GM12892 (cell line): ENCODE measurements around the gene XKR7.
A peak's percentile ranks its signal among the peaks of the same experiment; 100 is the strongest.
"Not testable (repeated sequence)": the region's sequence is repeated elsewhere in the genome, so short reads cannot be mapped to it uniquely, and the experiment has no call there.

Experiments used
- DNase-seq: peaks from one replicate; pipeline ENCODE4 v3.0.0; 2011; ENCODE audit not compliant: insufficient read length
- FAIRE-seq: peaks from 2 replicates; lab custom pipeline; 2011; peaks lifted over from hg19 to GRCh38; lab: Jason Lieb, UNC
- POLR2A ChIP-seq: IDR thresholded peaks from 2 replicates; pipeline ENCODE4 v1.6.1; 2011; ENCODE audit warnings: low read depth, low read length, control low read depth
- POLR2AphosphoS5 ChIP-seq: IDR thresholded peaks from 2 replicates; pipeline ENCODE4 v1.6.1; 2011; ENCODE audit warnings: low read depth, low read length, control low read depth
- TAF1 ChIP-seq: IDR thresholded peaks from 2 replicates; pipeline ENCODE4 v1.6.1; 2011; ENCODE audit warnings: low read depth, mild to moderate bottlenecking, control low read depth, low read length, borderline replicate concordance

XKR7 gene

DNA sequence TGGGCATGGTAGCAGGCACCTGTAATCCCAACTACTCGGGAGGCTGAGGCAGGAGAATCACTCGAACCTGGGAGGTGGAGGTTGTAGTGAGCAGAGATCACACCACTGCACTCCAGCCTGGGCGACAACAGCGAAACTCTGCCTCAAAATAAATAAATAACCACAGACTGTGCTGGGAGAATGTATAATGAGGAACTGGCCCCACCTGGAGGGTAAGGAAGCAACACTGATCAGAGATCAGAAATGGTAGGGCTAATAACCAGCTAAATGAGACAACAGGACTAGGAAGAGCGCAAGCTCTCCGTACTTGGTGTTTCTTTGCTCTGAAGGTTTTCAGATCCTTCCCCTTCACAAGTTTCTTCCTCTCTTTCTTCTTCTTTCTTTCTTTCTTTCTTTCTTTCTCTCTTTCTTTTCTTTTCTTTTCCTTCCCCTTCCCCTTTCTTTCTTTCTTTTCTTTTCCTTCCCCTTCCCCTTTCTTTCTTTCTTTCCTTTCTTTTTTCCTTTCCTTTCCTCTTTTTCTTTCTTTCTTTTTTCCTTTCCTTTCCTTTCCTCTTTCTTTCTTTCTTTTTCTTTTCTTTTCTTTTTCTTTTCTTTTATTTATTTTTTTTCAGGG is 56.8 kb downstream of the XKR7 start:
- no peak for TF ChIP-seq POLR2AphosphoS5
- no peak for TF ChIP-seq POLR2A
- TF ChIP-seq TAF1: no peak
- no peak for DNase-seq

DNA sequence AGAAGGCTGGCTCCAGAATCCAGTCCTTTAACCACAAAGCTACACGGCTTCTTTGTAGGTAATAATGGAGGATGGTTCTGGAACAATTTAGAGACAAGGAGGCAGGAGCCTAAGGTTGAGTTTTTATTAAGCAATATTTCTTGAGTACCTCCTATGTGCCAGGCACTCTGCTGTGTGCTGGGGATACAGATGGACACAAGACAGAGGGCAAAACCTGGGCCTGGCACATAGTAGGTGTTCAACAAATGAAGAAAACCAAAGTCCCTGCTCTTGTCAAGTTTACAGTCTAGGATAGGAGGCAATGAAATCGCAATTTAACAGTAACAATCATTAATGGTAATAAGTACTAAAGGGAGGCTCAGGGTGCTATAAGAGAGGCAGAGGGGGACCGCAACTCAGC is 59.7 kb downstream of the XKR7 start:
- FAIRE-seq: no peak
- TF ChIP-seq POLR2A (no peak), TAF1 (no peak), POLR2AphosphoS5 (no peak)
- no peak for DNase-seq

More for the DNA sequence above, 56.8 kb downstream of the XKR7 start:
- no peak for FAIRE-seq

DNA sequence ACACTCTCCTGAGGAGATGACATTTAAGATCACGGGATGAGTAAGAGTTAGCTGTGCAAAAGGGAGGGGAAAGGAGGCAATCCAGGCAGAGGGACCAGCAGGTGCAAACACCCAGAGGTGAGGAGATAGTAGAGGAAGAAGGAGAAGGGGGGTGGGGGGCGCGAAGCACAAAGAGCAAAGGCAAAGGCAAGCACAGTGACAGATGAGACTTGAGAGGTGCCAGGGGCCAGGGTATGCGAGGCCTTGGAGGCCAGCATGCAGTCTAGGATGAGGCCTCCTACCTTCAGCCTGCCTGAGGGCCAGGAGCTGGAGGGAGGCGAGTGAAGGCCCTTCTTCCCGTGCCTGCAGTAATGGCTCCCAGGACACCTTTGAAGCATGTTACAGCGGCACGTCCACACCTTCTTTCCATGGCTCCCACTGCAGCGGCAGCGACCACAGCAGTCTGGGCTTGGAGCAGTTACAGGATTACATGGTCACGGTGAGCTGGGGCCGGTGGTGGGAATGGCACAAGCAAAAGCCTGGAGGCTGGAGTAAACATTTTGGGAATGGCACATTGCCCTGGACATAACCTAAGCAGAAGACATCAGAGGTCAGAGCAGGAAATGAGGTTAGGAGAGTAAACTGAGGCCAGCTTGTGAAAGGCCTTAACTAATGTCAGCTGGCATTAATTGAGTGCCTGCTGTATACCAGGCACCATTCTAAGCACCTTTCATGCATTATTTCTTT is 60.9 kb downstream of the XKR7 start:
- TF ChIP-seq POLR2AphosphoS5: no peak
- TF ChIP-seq POLR2A: no peak
- no peak for TF ChIP-seq TAF1
- FAIRE-seq: no peak
- no peak for DNase-seq

DNA sequence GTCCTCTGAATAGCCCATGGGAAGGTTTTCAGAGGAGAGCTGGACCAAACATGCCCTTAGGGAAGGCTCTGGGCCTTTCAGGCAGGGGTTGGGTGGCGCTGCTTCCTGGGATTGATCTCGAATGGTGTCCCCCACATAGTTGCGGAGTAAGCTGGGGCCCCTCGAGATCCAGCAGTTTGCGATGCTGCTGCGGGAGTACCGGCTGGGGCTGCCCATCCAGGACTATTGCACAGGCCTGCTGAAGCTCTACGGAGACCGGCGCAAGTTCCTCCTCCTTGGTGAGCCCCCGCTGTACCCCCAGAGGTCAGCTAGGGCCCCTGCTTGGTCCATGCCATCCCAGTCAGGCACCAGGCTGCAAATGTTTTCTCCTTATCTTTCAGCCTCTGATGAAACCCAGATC is 61.6 kb downstream of the XKR7 start:
- TF ChIP-seq TAF1 (no peak), POLR2AphosphoS5 (no peak), POLR2A (no peak)
- DNase-seq: no peak
- no peak for FAIRE-seq

DNA sequence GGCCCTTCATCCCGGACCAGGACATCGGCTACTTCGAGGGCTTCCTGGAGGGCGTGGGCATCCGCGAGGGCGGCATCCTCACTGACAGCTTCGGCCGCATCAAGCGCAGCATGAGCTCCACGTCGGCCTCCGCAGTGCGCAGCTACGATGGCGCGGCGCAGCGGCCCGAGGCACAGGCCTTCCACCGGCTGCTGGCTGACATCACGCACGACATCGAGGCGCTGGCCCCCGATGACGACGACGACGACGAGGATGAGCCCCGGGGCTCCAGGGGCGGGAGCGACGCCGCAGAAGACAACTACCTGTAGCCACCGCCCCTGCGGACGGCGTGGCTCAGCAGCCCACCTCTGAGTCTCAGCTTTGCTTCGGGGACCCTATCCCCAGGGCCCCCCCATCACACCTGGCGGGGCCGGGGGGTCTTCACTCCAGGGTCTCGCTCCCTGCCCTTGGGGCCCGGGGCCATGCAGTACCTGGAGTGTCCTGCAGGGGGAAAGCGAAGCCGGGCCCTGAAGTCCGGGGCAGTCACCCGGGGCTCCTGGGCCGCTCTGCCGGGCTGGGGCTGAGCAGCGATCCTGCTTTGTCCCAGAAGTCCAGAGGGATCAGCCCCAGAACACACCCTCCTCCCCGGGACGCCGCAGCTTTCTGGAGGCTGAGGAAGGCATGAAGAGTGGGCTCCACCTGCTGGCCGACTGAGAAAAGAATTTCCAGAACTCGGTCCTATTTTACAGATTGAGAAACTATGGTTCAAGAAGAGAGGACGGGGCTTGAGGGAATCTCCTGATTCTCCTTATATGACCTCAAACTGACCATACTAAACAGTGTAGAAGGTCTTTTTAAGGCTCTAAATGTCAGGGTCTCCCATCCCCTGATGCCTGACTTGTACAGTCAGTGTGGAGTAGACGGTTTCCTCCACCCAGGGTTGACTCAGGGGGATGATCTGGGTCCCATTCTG is 63.3 kb downstream of the XKR7 start:
- no peak for FAIRE-seq
- DNase-seq: peak; percentile 48
- no peak for TF ChIP-seq POLR2A
- TF ChIP-seq TAF1: no peak
- no peak for TF ChIP-seq POLR2AphosphoS5

DNA sequence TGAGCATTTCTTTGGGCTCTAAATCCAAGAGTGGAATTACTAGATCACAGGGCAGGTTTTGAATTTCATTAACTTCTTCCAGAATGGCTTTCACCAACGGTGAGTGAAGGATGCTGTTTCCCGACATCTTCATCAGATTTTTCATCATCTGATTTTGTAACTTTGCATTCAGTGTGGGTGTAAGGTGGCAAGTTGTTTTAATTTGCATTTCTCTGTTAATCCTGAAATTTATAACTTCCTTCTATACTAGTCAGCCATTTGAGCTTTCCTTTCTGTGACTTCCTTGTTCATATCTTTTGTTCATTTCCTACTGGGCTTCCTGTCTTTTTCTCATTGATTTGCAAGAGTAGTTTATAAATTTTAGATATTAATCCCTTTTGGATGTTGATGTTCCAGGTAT is 65.4 kb downstream of the XKR7 start:
- no peak for FAIRE-seq
- TF ChIP-seq POLR2A (no peak), POLR2AphosphoS5 (no peak), TAF1 (no peak)
- DNase-seq: no peak

DNA sequence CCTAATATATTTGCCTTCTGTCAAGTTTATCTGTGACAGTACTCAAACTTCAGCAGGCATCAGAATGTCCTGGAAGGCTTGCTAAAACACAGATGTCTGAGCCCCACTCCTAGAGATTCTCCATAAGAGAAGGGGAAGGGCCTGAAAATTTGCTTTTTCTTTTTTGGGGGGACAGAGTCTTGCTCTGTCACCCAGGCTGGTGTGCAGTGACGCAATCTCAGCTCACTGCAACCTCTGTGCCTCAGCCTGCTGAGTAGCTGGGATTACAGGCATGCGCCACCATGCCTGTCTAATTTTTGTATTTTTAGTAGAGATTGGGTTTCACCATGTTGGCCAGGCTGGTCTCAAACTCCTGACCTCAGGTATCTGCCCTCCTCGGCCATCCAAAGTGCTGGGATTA is 65.8 kb downstream of the XKR7 start:
- not testable (repeated sequence) for FAIRE-seq, DNase-seq

DNA sequence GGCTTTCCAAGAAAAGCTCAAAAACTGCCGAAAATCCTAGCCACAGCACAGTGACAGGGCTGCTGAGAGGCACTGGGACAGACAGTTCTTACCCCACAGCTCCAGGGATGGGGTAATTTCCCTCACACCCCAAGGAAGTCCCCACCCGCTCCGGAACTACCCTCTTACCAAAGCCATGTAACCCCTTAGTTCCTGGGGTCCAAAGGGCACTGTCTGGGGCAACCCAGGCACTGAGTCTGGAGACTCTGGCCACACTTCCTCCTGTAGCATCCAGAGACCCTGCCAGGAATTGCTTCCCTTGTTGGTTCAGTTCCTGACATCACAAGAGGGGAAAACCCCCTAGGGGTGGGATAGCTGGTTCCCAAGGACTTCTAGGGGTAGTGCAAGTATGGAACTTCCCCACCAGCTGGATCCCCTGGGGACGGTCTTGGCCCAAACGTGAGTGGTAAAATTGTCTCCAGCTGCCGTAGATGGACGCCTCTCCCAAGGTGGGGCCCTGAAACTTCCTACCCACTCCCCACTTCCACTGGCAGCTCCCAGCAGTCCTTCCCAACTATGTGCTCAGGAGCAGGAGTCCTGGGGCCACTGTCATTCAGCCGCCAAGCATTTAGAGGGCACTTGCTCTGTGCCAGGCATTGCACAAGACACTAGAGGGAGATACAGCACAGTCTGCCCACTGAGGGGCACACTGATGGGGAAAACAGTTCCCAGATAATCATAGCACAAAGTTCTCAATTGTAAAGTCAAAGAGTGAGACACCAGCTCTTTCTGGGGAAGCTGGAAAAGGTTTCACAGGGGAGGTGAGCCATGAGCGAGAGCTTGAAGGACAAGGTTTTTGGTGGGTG is 66.9 kb downstream of the XKR7 start:
- DNase-seq (no peak), FAIRE-seq (peak; percentile 17)
- TF ChIP-seq POLR2AphosphoS5: no peak
- 0 out of 2 replicates have a peak, but pooled peaks have one; percentile 14 for TF ChIP-seq TAF1

DNA sequence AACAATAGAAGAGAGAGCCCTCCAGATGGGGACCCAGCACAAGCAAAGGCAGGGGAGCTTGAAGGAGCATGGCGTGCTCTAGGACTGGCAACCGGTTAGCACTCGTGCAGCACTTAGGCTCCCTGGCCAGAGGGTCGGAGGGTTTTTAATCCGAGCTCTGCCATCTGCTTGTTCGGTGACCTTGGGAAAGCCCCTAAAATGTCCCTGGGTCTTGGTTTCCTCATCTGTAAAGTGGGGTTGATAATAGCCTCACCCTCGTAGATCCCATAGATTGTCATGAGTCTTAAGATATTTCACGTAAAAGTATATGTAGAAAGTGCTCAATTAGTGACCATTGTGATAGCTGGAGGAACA is 67.5 kb downstream of the XKR7 start:
- FAIRE-seq: no peak
- TF ChIP-seq POLR2A: no peak
- no peak for TF ChIP-seq POLR2AphosphoS5
- no peak for TF ChIP-seq TAF1

DNA sequence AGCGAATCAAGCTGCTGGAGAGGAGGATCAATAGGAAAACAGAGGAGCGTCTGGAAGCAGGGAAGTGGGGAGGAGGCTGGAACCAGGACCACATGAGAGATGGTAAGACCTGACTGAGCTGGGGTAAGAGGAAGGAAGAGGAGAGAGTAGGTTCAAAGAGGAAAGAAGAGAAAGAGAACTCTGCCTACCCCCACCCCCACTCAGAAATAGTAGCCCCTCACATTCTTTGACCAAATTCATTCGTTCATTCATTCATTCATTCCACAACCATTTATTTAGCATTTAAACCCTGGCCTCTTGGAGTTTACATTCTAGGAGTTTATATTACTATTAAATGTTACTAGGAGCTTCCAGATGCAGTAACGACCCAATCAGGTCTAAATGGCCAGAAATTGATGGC is 68.3 kb downstream of the XKR7 start:
- no peak for DNase-seq
- no peak for FAIRE-seq
- TF ChIP-seq TAF1 (no peak), POLR2A (no peak), POLR2AphosphoS5 (no peak)

More for the DNA sequence above, 67.5 kb downstream of the XKR7 start:
- DNase-seq: no peak

DNA sequence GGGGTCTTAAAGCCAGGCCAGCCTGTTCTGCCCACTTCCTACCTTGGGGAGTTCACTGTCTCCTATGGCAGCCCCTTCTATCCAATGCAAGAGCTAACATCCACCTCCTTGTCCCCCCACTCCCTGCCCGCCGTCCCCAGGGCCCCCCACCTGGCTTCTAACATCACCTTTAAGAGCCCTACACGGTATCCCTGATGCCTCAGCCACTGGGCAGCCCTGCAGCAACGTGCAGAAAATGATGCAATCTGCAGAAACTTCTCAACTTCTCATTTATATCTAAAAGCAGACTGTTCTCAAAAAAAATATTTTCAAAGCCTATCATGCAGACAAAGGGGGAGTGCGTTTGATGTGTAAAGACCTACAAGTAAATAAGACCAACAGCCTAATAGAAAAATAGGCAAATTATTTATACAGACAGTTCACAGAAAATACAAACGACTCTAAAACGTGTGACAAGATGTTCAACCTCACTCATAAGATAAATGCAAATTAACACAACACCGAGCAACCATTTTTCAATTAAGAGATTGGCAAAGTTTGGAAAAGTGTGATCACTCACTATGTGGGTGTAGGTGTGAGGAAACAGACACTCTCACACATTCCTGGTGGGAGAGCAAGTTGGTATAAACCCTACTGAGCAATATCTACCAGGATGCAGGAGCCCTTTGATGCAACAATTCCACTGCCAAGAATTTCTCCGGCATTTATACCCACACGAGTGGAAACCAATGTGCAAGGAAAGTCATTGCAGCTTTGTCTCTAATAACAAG is 69.0 kb downstream of the XKR7 start:
- DNase-seq (no peak), FAIRE-seq (no peak)
- TF ChIP-seq POLR2A (no peak), TAF1 (no peak), POLR2AphosphoS5 (no peak)
